ENCODE results near the gene CNKSR3. TPM values are rescaled to one million over a fixed set of nuclear protein-coding genes. Genes with fewer than 3 reads are reported as not detected.

CNKSR3 gene
- total and polyA plus RNA-seq, 8 donors: 1.2 to 40.0 (median 6.2) TPM

DNA sequence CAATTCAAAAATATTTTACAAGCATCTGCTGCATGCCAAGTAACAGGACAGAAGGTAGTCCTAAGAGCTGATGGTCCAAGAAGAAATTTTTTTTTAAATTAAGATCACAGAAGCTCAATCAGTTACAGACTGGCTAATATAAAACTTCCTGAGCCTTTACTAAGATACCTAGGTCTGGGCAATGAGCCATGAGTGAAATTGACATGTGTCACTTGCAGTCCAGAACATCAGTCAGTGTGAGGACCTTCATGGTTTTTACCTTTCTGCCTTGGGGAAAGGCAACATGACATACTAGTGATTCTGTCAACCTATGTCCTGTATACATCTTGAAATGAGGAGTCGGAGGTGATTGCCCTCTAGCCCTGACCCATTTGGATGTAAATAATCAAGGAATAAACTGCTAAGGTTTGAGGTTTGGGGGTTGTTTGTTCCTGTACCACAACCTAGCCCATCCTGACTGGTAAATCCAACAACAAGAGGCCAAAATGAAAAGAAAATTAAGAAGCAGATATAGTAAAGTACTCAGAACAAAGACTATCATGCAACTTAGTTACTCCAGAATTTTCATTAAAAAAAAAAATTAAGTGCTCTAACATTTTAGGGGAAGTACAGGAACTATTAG lies 70.0 kb downstream of the CNKSR3 start:
- Histone ChIP-seq H3K4me3 (no peak overlapping the region), H3K36me3 (peaks cover 0 to 17% (median 10%) of the 10 kb centered on the region in 4 donors), H3K27ac (no peak overlapping the region), H3K27me3 (no peaks in the 10 kb centered on the region), H3K9me3 (no peaks in the 10 kb centered on the region), H3K4me1 (peaks cover 0 to 40% (median 16%) of the 10 kb centered on the region in 4 donors)
- intact Hi-C loops (cut with DNase I; ENCODE audit: low total_unique reads): no loop called here
- DNase-seq: no peak
- TF ChIP-seq CTCF (IDR thresholded peaks at IDR 0.05): no peak
- 89 to 97% (median 94%) methylated on average over 1 of the region's 1 CpG for WGBS, 5 donors

DNA sequence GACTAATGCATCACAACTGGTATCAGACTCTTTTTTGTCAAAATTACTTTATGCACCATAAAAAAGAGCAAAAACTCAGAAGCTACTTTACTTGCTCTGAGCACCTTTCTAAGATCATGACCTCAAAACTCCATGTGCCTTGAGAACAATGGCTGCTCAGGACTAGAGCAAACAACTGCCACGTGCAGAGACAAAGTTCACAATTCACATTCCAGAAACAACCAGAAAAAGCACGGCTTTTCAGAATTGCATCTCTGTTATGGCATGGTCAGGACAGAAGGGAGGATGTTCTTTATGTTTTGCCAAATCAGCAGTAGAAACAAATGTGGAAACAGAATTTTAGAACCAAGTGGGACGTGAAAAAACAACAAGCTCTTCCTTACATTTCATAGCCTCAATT lies 70.5 kb downstream of the CNKSR3 start:
- TF ChIP-seq POLR2AphosphoS5 (IDR thresholded peaks at IDR 0.05) (no peak), POLR2A (IDR thresholded peaks at IDR 0.05) (no peak), EP300 (IDR thresholded peaks at IDR 0.05) (no peak), CTCF (IDR thresholded peaks at IDR 0.05) (no peak)
- Histone ChIP-seq H3K36me3 (peaks cover 0 to 20% (median 12%) of the 10 kb centered on the region in 4 donors), H3K4me1 (peaks cover 0 to 36% (median 15%) of the 10 kb centered on the region in 4 donors), H3K9me3 (no peaks in the 10 kb centered on the region), H3K27ac (no peak overlapping the region), H3K27me3 (no peaks in the 10 kb centered on the region), H3K4me3 (no peak overlapping the region)
- DNase-seq: no peak
- intact Hi-C loops (cut with DNase I; ENCODE audit: low total_unique reads): no loop called here
- 45 to 63% (median 54%) methylated on average over 3 of the region's 3 CpGs for WGBS, 5 donors

DNA sequence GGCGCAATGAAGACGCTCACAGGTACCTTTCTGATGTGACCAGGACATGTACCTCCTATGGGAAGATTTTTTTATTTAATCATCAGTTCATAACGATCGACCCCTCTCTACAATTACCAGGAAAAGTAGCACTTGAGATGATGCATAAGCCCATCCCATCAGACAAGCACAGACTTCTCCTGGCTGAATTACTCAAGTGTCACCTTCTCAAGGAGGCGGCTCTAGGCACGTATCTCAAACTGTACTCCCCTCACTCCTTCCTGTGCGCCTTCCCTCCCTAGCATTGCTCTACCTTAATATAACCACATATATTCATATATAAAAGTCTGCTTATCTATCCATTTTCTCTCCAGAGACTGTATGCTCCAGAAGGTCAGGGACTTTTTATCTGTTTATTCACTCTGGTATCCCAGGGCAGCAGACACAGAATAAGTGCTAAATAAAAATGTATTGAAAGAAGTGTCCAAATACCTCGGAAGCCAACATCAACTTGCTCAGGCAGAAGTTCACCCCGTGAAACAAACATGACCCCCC lies 71.5 kb downstream of the CNKSR3 start:
- Histone ChIP-seq H3K9me3 (no peaks in the 10 kb centered on the region), H3K4me3 (no peak overlapping the region), H3K36me3 (peaks cover 0 to 21% (median 13%) of the 10 kb centered on the region in 4 donors), H3K27me3 (no peaks in the 10 kb centered on the region), H3K27ac (no peak overlapping the region), H3K4me1 (peaks cover 0 to 38% (median 14%) of the 10 kb centered on the region in 4 donors)
- intact Hi-C loops (cut with DNase I; ENCODE audit: low total_unique reads): no loop called here
- TF ChIP-seq CTCF (IDR thresholded peaks at IDR 0.05): no peak
- TF ChIP-seq POLR2A (IDR thresholded peaks at IDR 0.05): no peak
- TF ChIP-seq EP300 (IDR thresholded peaks at IDR 0.05): no peak
- no peak for TF ChIP-seq POLR2AphosphoS5 (IDR thresholded peaks at IDR 0.05)
- no peak for DNase-seq
- WGBS, 5 donors: 77 to 82% (median 80%) methylated on average over 9 of the region's 9 CpGs

GRCh38 chr6:154435400-154435945 lies 75.0 kb downstream of the CNKSR3 start:
- no peak overlapping the region for H3K27ac ChIP-seq
- no peaks in the 10 kb centered on the region for H3K9me3 ChIP-seq
- no peaks in the 10 kb centered on the region for H3K27me3 ChIP-seq
- WGBS, 5 donors: 91 to 96% (median 92%) methylated on average over 11 of the region's 11 CpGs
- H3K36me3 ChIP-seq: peaks cover 0 to 15% (median 8%) of the 10 kb centered on the region in 4 donors
- H3K4me1 ChIP-seq: peaks cover 5 to 42% (median 34%) of the 10 kb centered on the region in 4 donors
- intact Hi-C loops (cut with DNase I; ENCODE audit: low total_unique reads): no loop called here
- TF ChIP-seq EP300 (IDR thresholded peaks at IDR 0.05) (no peak), CTCF (IDR thresholded peaks at IDR 0.05) (no peak), POLR2A (IDR thresholded peaks at IDR 0.05) (no peak), POLR2AphosphoS5 (IDR thresholded peaks at IDR 0.05) (no peak)
- peak in 1 of 2 donors; percentile 32 for DNase-seq
- H3K4me3 ChIP-seq: no peak overlapping the region
